Heart right ventricle (tissue), 16 donors: Measurements from ENCODE around the gene MYO1F. TPM values are rescaled to one million over a fixed set of nuclear protein-coding genes. Genes with fewer than 3 reads are reported as not detected.

ENCODE experiments used
- ATAC-seq, 8 donors: fragments of 200-7000 bp; cut with Tn5 transposase; one replicate each; pipeline ENCODE4 v1.9.1; 2020; ENCODE audit warnings: mild to moderate bottlenecking in 8 of 8, moderate library complexity in 8 of 8, moderate number of reproducible peaks in 1 of 8
- DNase-seq, 2 donors: peaks; one replicate each; pipeline ENCODE4 v3.0.0-alpha.2; 2020
- H3K27ac ChIP-seq, 10 donors: fragments of 200-600 bp; sonication (generic) in 2 of 10; one replicate each; pipeline versions ENCODE4 v1.5.0 to v1.8.0; 2020 to 2022; ENCODE audit warnings: mild to moderate bottlenecking in 3 of 10
- H3K27me3 ChIP-seq, 7 donors: fragments of 200-600 bp; one replicate each; pipeline ENCODE4 v1.8.0; 2021 to 2022; ENCODE audit warnings: mild to moderate bottlenecking in 2 of 7
- H3K36me3 ChIP-seq, 9 donors: fragments of 200-600 bp; sonication (generic) in 1 of 9; one replicate each; pipeline versions ENCODE4 v1.5.0 to v1.8.0; 2020 to 2022; ENCODE audit warnings: mild to moderate bottlenecking in 2 of 9
- H3K4me1 ChIP-seq, 9 donors: fragments of 200-600 bp; sonication (generic) in 1 of 9; one replicate each; pipeline versions ENCODE4 v1.5.0 to v1.8.0; 2020 to 2022; ENCODE audit warnings: mild to moderate bottlenecking in 4 of 9
- H3K4me3 ChIP-seq, 10 donors: fragments of 200-600 bp; sonication (generic) in 2 of 10; one replicate each; pipeline versions ENCODE4 v1.5.0 to v1.8.0; 2020 to 2022; ENCODE audit warnings: mild to moderate bottlenecking in 7 of 10, moderate library complexity in 2 of 10
- H3K9me3 ChIP-seq, 11 donors: fragments of 200-600 bp in 10 of 11; sonication (generic) in 2 of 11; one replicate each; pipeline versions ENCODE4 v1.5.0 to v1.8.0; 2013 to 2022; ENCODE audit warnings: mild to moderate bottlenecking in 2 of 11, control low read depth in 1 of 11, moderate library complexity in 1 of 11
- CTCF ChIP-seq, 9 donors: fragments of 200-600 bp; sonication (generic) in 2 of 9; IDR thresholded peaks; one replicate each; pipeline versions ENCODE4 v1.5.0 to v1.8.0; 2021 to 2022; ENCODE audit warnings: antibody characterized with exemption in 9 of 9, mild to moderate bottlenecking in 5 of 9, moderate library complexity in 1 of 9
- WGBS, 2 donors: extraction: QIAGEN DNeasy Blood & Tissue Kit; methylation state at CpG; one replicate each; pipeline ENCODE4 v1.1.7; 2013; ENCODE audit warnings: inconsistent platforms in 1 of 2; 5-methylcytosine and 5-hydroxymethylcytosine counted together
- intact Hi-C, 10 donors: fragments of 100-400 bp; cut with DNase I; formaldehyde crosslinking; loops; one replicate each; pipeline versions ENCODE4 v1.11.1 to v1.14.2; 2022
- polyA plus RNA-seq, 2 donors: library from polyadenylated mRNA; stranded (reverse); fragments of 200-250 nt; gene quantifications; one replicate each; pipeline ENCODE4 v1.2.3, GENCODE V29; 2013
- total RNA-seq, 10 donors: library from RNA; stranded (reverse); fragmentation: NEBNext Ultra II Directional in 3 of 10; extraction: Animal tissue kit (Norgen Biotek cat#: 25700) in 3 of 10; gene quantifications; one replicate each; pipeline versions ENCODE4 v1.2.1 to v1.2.4, GENCODE V29; 2021 to 2023
- donor health status: Arrhythmogenic right ventricular cardiomyopathy.
- donor health status: ischemic (EF 13 %, LVEDD 7.1; RV severe dilation, severe dysfunction).
- donor health status: healthy with polysubstance abuse.
- donor health status: DM: no; HTN: yes; CAD: no.
- donor health status: DM: no; HTN: no; CAD: no.
- donor health status: ischemic (EF 25% LVEDD 6.9; RV normal size, moderate dysfunction).
- donor health status: ischemic (EF 25% LVEDD 5.7; RV mildly dilated, moderate dysfunction).
- donor health status: healthy.
- donor health status: DM: yes; HTN: yes; CAD: no.
- donor health status: Ischemic cardiomyopathy.
- donor health status: ischemic (EF 35%, LVEDD 5.7; RV mildly dilated, moderate dysfunction).
- donor health status: nonischemic (EF 11% LVEDD 7.7; RV severe dilation, severe dysfunction).
- donor health status: DM: yes; HTN: yes; CAD: no.
- donor health status: PGD.
- donor health status: ischemic (EF 29% LVEDD 5.4; RV normal size, mild dysfunction).
- donor health status: nonischemic (EF 23%, LVEDD 6.1; RV moderate dilation, normal function).

The MYO1F gene
- total and polyA plus RNA-seq, 12 donors: 2.0 to 25.7 (median 6.5) TPM

- 1 to 2% methylated on average over 55 of the region's 55 CpGs for WGBS, 2 donors
- peaks cover 0 to 23% (median 10%) of the 10 kb centered on the region in 7 donors for H3K27me3 ChIP-seq
- TF ChIP-seq CTCF (IDR thresholded peaks at IDR 0.05): no peak
- ATAC-seq: peak; percentile 92 to 96 (median 93)
- H3K27ac ChIP-seq: peak overlapping the region in 5 of 10 donors; percentile 1 to 45 (median 33)
- DNase-seq: peak; percentile 95 to 96
- H3K9me3 ChIP-seq: peaks cover 0 to 11% (median 0%) of the 10 kb centered on the region in 11 donors
- H3K4me3 ChIP-seq: peak overlapping the region; percentile 23 to 50 (median 45)
- peaks cover 7 to 26% (median 18%) of the 10 kb centered on the region in 9 donors for H3K4me1 ChIP-seq
- intact Hi-C loops: no loop called here
- peaks cover 0 to 32% (median 0%) of the 10 kb centered on the region in 9 donors for H3K36me3 ChIP-seq
Measured at GRCh38 chr19:8592231-8593009, 15.2 kb upstream of the MYO1F start.

GRCh38 chr19:8589177-8589714 lies 12.0 kb upstream of the MYO1F start:
- Histone ChIP-seq H3K27me3 (peaks cover 0 to 40% (median 10%) of the 10 kb centered on the region in 7 donors), H3K4me1 (peaks cover 7 to 18% (median 17%) of the 10 kb centered on the region in 9 donors), H3K4me3 (no peak overlapping the region), H3K27ac (no peak overlapping the region), H3K36me3 (peaks cover 0 to 41% (median 0%) of the 10 kb centered on the region in 9 donors), H3K9me3 (peaks cover 0 to 9% (median 0%) of the 10 kb centered on the region in 11 donors)
- no peak for ATAC-seq
- WGBS, 2 donors: 85 to 88% methylated on average over 32 of the region's 32 CpGs
- no peak for TF ChIP-seq CTCF (IDR thresholded peaks at IDR 0.05)
- DNase-seq: no peak
- intact Hi-C loops: loop anchor here in 3 of 10 donors (10.0 kb wide), 2 partner anchors 56 to 234 kb away; no protein-coding TSS in a partner anchor

- intact Hi-C loops: loop anchor here in 3 of 10 donors (10.0 kb wide), 2 partner anchors 59 to 231 kb away; no protein-coding TSS in a partner anchor
- peak in 7 of 9 donors; percentile 38 to 62 (median 53) for TF ChIP-seq CTCF (IDR thresholded peaks at IDR 0.05)
- Histone ChIP-seq H3K4me1 (peaks cover 0 to under 1% (median 0%) of the 10 kb centered on the region in 9 donors), H3K4me3 (no peak overlapping the region), H3K9me3 (no peaks in the 10 kb centered on the region), H3K36me3 (peaks cover 0 to 57% (median 0%) of the 10 kb centered on the region in 9 donors), H3K27me3 (peaks cover 0 to 23% (median 0%) of the 10 kb centered on the region in 7 donors), H3K27ac (no peak overlapping the region)
- WGBS, 2 donors: 72 to 76% methylated on average over 34 of the region's 34 CpGs
- DNase-seq (peak in 1 of 2 donors; percentile 63), ATAC-seq (peak in 7 of 8 donors; percentile 20 to 61 (median 36))
Measured at GRCh38 chr19:8585894-8586750, 8.9 kb upstream of the MYO1F start.
